Spleen (tissue), 7 donors: ENCODE measurements around the gene MARCHF11.

Experiments used
- CTCF ChIP-seq, 11 experiments: fragments of 200-600 bp in 7 of 11; fragments of 450-650 bp in 4 of 11; sonication (generic) in 4 of 11; IDR thresholded peaks in 8 of 11; conservative IDR thresholded peaks in 3 of 11; 1 replicate in 7 of 11; 2 replicates in 4 of 11; pipeline versions ENCODE4 v1.4.0 to v1.8.0; 2016 to 2021; ENCODE audit warnings: antibody characterized with exemption in 11 of 11, inconsistent platforms in 4 of 11, mild to moderate bottlenecking in 1 of 11
- POLR2A ChIP-seq, 3 donors: fragments of 450-650 bp; IDR thresholded peaks; one replicate each; pipeline ENCODE4 v1.5.1; 2017; ENCODE audit warnings: antibody characterized with exemption in 3 of 3, mild to moderate bottlenecking in 1 of 3
- donor health status: DM: no; HTN: no; CAD: no; lungs with moderate emphysema.
- donor health status: DM: no; HTN: no; CAD: no.
- donor health status: DM: no; HTN: no; CAD: no.

DNA sequence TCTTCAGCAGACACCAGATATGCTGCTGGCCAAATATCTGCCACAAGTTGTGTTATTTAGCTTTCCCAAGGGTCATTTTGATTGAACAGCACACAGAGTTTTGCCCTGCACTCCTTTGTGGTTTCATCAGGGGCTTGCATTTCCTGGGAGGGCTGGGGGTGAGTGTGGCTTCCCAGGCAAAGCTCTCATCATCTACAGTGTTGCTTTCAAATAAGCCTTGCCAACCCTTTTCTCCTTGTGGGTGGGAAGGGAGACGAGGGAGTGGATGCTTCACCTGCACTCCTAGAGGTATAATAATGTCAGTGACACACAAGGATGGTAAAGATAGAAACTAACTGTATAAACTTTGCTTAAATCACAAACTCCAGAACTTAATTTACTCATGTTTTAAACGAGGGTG, 107.0 kb downstream of the MARCHF11 start:
- TF ChIP-seq CTCF (IDR thresholded peaks at IDR 0.05 in 8 of 11, conservative IDR thresholded peaks at IDR 0.05 in 3 of 11) (no peak), POLR2A (IDR thresholded peaks at IDR 0.05) (no peak)
